PC-9 (cell line): ENCODE data around the gene RNU1-1. TPM values are rescaled to one million over a fixed set of nuclear protein-coding genes. Genes with fewer than 3 reads are reported as not detected.

ENCODE experiments used
- BruUV-seq: library from RNA; stranded (reverse); fragments of 400-500 nt; replicated peaks from 2 replicates; lab custom pipeline; 2021; lab: Mats Ljungman, UMichigan
- CTCF ChIA-PET: fragments of 300-600 bp; sonication (Branson Sonifier 250); formaldehyde crosslinking; loops from one replicate; lab custom pipeline; 2022; ENCODE audit warnings: antibody characterized with exemption; lab: Charles Lee
- POLR2A ChIA-PET: fragments of 300-600 bp; sonication (Branson Sonifier 250); formaldehyde crosslinking; loops from one replicate; lab custom pipeline; 2022; ENCODE audit warnings: antibody characterized with exemption; ENCODE audit not compliant: unreplicated experiment; lab: Charles Lee
- DNase-seq, 2 experiments: peaks; one replicate each; pipeline versions ENCODE4 v3.0.0 to v3.0.0-alpha.2; 2015 to 2022; ENCODE audit warnings: mixed read lengths in 1 of 2
- H2AFZ ChIP-seq: fragments of 200-600 bp; sonication (generic); 2 replicates; pipeline ENCODE4 v1.8.1; 2017; ENCODE audit warnings: antibody characterized with exemption
- H3F3A ChIP-seq: fragments of 200-600 bp; sonication (generic); 2 replicates; pipeline ENCODE4 v1.8.1; 2017; ENCODE audit warnings: antibody characterized with exemption, mild to moderate bottlenecking, low read depth; ENCODE audit not compliant: insufficient read depth
- H3K27ac ChIP-seq: fragments of 200-600 bp; sonication (generic); 2 replicates; pipeline ENCODE4 v1.6.1; 2016; ENCODE audit warnings: mixed run types
- H3K27me3 ChIP-seq: fragments of 200-600 bp; sonication (generic); 2 replicates; pipeline ENCODE4 v1.6.1; 2016; ENCODE audit warnings: low read depth, mixed run types; ENCODE audit not compliant: insufficient read depth
- H3K36me3 ChIP-seq: fragments of 200-600 bp; sonication (generic); 2 replicates; pipeline ENCODE4 v1.6.1; 2016; ENCODE audit warnings: low read depth, mixed run types
- H3K4me1 ChIP-seq: fragments of 200-600 bp; sonication (generic); replicated peaks from 2 replicates; pipeline ENCODE4 v1.6.1; 2016; ENCODE audit warnings: mixed run types; ENCODE audit not compliant: insufficient read depth
- H3K4me2 ChIP-seq: fragments of 200-600 bp; sonication (generic); 2 replicates; pipeline ENCODE4 v1.6.1; 2017; ENCODE audit warnings: mixed run types
- H3K4me3 ChIP-seq: fragments of 200-600 bp; sonication (generic); 2 replicates; pipeline ENCODE4 v1.6.1; 2016; ENCODE audit warnings: mixed run types
- H3K79me2 ChIP-seq: fragments of 200-600 bp; sonication (generic); 2 replicates; pipeline ENCODE4 v1.6.1; 2017; ENCODE audit warnings: low read depth, mixed run types
- H3K9me2 ChIP-seq: fragments of 200-600 bp; sonication (generic); 2 replicates; pipeline ENCODE4 v1.8.1; 2017; ENCODE audit warnings: mild to moderate bottlenecking; ENCODE audit not compliant: insufficient read depth
- H3K9me3 ChIP-seq: fragments of 200-600 bp; sonication (generic); 2 replicates; pipeline ENCODE4 v1.8.1; 2016; ENCODE audit warnings: low read depth; ENCODE audit not compliant: insufficient read depth
- H4K20me1 ChIP-seq: fragments of 200-600 bp; sonication (generic); 2 replicates; pipeline ENCODE4 v1.8.1; 2017; ENCODE audit not compliant: insufficient read depth
- EZH2 ChIP-seq: fragments of 200-600 bp; sonication (generic); IDR thresholded peaks from 2 replicates; pipeline ENCODE4 v1.8.0; 2017; ENCODE audit warnings: antibody characterized with exemption, low read depth
- intact Hi-C: fragments of 100-400 bp; cut with micrococcal nuclease; formaldehyde crosslinking; loops from one replicate; pipeline ENCODE4 v1.10.0; 2022; ENCODE audit not compliant: unreplicated experiment
- total RNA-seq: library from RNA; stranded (reverse); gene quantifications from 2 replicates; pipeline ENCODE4 v1.2.3, GENCODE V29; 2021
- TF ChIP-seq, protein P1 (sequence below): fragments of 200-600 bp; sonication (generic); conservative IDR thresholded peaks from 2 replicates; pipeline ENCODE4 v1.6.1; 2017; ENCODE audit warnings: mixed run types, antibody characterized with exemption, mild to moderate bottlenecking, moderate library complexity

RNU1-1 gene
- total RNA-seq, 1 experiment from 2014 or later: 1,333 TPM

- Histone ChIP-seq H2AFZ (no peak overlapping the region), H3K4me1 (no peaks in the 10 kb centered on the region), H3K27me3 (no peaks in the 10 kb centered on the region), H3K79me2 (no peaks in the 10 kb centered on the region), H3K27ac (no peak overlapping the region), H3K9me3 (no peaks in the 10 kb centered on the region), H3K9me2 (no peaks in the 10 kb centered on the region), H3K4me3 (no peak overlapping the region), H3F3A (no peaks in the 10 kb centered on the region), H4K20me1 (no peaks in the 10 kb centered on the region), H3K4me2 (no peak overlapping the region), H3K36me3 (no peaks in the 10 kb centered on the region)
- intact Hi-C loops: no loop called here
- BruUV-seq: no TSS peak
- CTCF ChIA-PET: no interaction called here
- POLR2A ChIA-PET: no interaction called here
- no peak for DNase-seq
- TF ChIP-seq EZH2: no peak
- TF ChIP-seq, protein P1, sequence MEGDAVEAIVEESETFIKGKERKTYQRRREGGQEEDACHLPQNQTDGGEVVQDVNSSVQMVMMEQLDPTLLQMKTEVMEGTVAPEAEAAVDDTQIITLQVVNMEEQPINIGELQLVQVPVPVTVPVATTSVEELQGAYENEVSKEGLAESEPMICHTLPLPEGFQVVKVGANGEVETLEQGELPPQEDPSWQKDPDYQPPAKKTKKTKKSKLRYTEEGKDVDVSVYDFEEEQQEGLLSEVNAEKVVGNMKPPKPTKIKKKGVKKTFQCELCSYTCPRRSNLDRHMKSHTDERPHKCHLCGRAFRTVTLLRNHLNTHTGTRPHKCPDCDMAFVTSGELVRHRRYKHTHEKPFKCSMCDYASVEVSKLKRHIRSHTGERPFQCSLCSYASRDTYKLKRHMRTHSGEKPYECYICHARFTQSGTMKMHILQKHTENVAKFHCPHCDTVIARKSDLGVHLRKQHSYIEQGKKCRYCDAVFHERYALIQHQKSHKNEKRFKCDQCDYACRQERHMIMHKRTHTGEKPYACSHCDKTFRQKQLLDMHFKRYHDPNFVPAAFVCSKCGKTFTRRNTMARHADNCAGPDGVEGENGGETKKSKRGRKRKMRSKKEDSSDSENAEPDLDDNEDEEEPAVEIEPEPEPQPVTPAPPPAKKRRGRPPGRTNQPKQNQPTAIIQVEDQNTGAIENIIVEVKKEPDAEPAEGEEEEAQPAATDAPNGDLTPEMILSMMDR: no peak
Measured at GRCh38 chr1:16468558-16468957, 45.5 kb downstream of the RNU1-1 start.

- no TSS peak for BruUV-seq
- no peaks in the 10 kb centered on the region for H4K20me1 ChIP-seq
- POLR2A ChIA-PET: no interaction called here
- no peak overlapping the region for H3K4me2 ChIP-seq
- no peak overlapping the region for H2AFZ ChIP-seq
- intact Hi-C loops: no loop called here
- no peak overlapping the region for H3K4me3 ChIP-seq
- TF ChIP-seq, protein P1: no peak
- TF ChIP-seq EZH2: no peak
- CTCF ChIA-PET: no interaction called here
- H3K9me2 ChIP-seq: no peaks in the 10 kb centered on the region
- no peak overlapping the region for H3K27ac ChIP-seq
- DNase-seq: no peak
- no peaks in the 10 kb centered on the region for H3K27me3 ChIP-seq
- H3K36me3 ChIP-seq: no peaks in the 10 kb centered on the region
- H3K79me2 ChIP-seq: no peaks in the 10 kb centered on the region
- no peaks in the 10 kb centered on the region for H3K9me3 ChIP-seq
- H3K4me1 ChIP-seq: no peaks in the 10 kb centered on the region
- H3F3A ChIP-seq: no peaks in the 10 kb centered on the region
Measured at GRCh38 chr1:16464917-16465625, 49.0 kb downstream of the RNU1-1 start.

Other genes with a start within 250 kb of the RNU1-1 start
- gene FBXO42, start 161.8 kb downstream of the RNU1-1 start, total RNA-seq: 13.0 and 15.3 TPM in 2 replicates
- gene SZRD1, start 147.0 kb downstream of the RNU1-1 start, total RNA-seq: 104 and 114 TPM in 2 replicates
- not detected in 2 replicates for gene SPATA21, start 76.9 kb downstream of the RNU1-1 start, total RNA-seq
- 49.6 and 52.4 TPM in 2 replicates for gene NECAP2, start 73.6 kb downstream of the RNU1-1 start, total RNA-seq
- gene NBPF1, start 99.3 kb upstream of the RNU1-1 start, total RNA-seq: 45.4 and 45.6 TPM in 2 replicates
- 1,333 and 3,235 TPM in 2 replicates for gene RNU1-3, start 152.7 kb upstream of the RNU1-1 start, total RNA-seq
- 1,333 and 3,235 TPM in 2 replicates for gene RNU1-4, start 226.2 kb upstream of the RNU1-1 start, total RNA-seq